ENCODE data around the gene CMTM8. TPM values are rescaled to one million over a fixed set of nuclear protein-coding genes. Genes with fewer than 3 reads are reported as not detected.
A peak's percentile ranks its signal among the peaks of the same experiment; 100 is the strongest.

The CMTM8 gene
- total and polyA plus RNA-seq, 9 donors = 0.53 to 3.9 (median 2.4) TPM

DNA sequence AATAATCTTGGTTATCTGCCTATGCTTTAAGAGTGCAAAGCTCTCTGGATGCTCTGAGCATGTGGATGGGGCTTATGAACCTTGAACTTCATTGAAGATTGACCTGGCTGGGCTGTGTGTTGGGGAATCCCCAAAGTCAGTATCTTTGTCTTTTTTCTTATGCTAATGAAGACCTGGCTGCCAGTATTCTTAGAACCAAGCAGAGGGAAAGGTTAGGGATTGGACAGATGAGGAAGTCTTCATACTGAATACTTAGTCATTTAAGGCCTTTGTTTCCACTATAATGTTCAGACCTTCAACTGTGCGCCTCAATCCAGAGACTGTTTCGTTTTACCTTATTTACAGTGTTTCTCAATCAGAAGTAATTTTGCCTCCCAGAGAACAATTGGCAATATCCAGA lies 110.7 kb downstream of the CMTM8 start:
- WGBS (ENCODE audit: insufficient coverage) = no CpG with 5 or more reads among the region's 2 CpGs

DNA sequence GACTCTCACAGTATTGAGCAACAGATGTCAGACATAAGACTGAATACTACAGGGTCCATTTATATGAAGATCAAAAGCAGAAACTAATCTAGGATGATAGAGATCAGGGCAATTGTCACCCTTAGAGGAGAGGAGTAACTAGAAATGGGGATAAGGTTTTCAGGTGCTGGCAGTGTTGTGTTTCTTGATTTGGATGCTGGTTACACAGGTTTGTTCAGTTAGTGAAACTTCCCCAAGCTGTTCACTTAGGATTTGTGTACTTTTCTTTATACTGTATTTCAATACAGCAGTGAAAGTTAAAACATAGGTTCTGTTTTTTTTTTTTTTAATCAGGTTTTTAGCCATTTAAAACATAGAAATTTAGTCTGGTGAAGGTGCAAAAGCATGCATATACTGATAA lies 114.1 kb downstream of the CMTM8 start:
- Histone ChIP-seq H3K36me3 (ENCODE audit: control insufficient read depth, insufficient read depth, low read length) (no peaks in the 10 kb centered on the region), H3K9me3 (replicated peaks; ENCODE audit: control insufficient read depth, low read depth, low read length) (no peaks in the 10 kb centered on the region), H3K27me3 (ENCODE audit: control insufficient read depth, insufficient read depth, low read length) (no peaks in the 10 kb centered on the region), H3K4me3 (ENCODE audit: low read length) (no peak overlapping the region), H3K4me1 (ENCODE audit: control insufficient read depth, insufficient read depth, low read length) (no peaks in the 10 kb centered on the region), H3K27ac (ENCODE audit: low read length) (no peak overlapping the region)
- DNase-seq = no peak

More for the DNA sequence above, 110.7 kb downstream of the CMTM8 start:
- Histone ChIP-seq H3K36me3 (ENCODE audit: control insufficient read depth, insufficient read depth, low read length) (no peaks in the 10 kb centered on the region), H3K9me3 (replicated peaks; ENCODE audit: control insufficient read depth, low read depth, low read length) (no peaks in the 10 kb centered on the region), H3K4me1 (ENCODE audit: control insufficient read depth, insufficient read depth, low read length) (peaks cover 2% of the 10 kb centered on the region), H3K4me3 (ENCODE audit: low read length) (no peak overlapping the region), H3K27me3 (ENCODE audit: control insufficient read depth, insufficient read depth, low read length) (no peaks in the 10 kb centered on the region), H3K27ac (ENCODE audit: low read length) (no peak overlapping the region)
- DNase-seq = no peak

DNA sequence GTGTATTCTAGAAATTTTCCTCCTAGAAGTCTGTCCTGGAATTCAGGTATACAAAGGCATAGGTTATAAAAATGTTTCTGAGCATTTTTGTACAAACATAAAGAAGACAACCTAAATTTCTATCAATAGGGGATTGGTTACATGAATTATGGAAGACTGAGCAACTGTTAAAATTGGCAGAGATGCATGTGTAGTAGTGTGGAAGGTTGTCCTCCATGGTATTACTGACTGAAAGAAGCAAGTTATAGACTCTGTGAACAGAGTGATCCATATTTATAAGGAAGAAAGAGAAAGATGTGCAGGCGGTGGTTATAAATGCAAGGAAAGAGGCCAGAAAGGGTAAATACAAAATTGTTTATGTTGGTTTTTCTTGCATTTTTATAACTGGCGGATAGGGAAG lies 114.9 kb downstream of the CMTM8 start:
- no peak for DNase-seq
- H3K27me3 ChIP-seq (ENCODE audit: control insufficient read depth, insufficient read depth, low read length) = no peaks in the 10 kb centered on the region
- no peak overlapping the region for H3K4me3 ChIP-seq (ENCODE audit: low read length)
- 86% methylated on average over 1 of the region's 2 CpGs for WGBS (ENCODE audit: insufficient coverage)
- no peaks in the 10 kb centered on the region for H3K4me1 ChIP-seq (ENCODE audit: control insufficient read depth, insufficient read depth, low read length)
- no peaks in the 10 kb centered on the region for H3K36me3 ChIP-seq (ENCODE audit: control insufficient read depth, insufficient read depth, low read length)
- H3K27ac ChIP-seq (ENCODE audit: low read length) = no peak overlapping the region
- no peaks in the 10 kb centered on the region for H3K9me3 ChIP-seq (replicated peaks; ENCODE audit: control insufficient read depth, low read depth, low read length)

DNA sequence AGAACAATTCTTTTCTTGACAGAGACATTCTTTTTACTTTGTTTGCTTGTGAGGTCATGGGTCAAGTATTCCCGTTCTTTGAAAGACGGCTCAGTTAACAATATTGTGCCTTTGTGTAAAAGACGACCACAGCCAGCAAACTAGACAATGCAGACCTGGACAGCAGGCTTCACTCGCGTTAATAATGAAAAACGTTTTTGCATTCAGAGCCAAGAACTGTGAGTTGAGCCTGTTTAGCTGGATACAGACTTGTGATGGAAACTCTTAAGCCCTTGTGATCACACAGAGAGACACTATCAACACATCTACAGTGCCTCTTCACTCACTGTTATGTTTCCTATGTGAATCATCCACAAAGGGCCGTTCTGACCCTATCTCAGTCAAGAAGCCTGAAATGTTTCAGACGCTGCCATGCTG lies 115.9 kb downstream of the CMTM8 start:
- no peaks in the 10 kb centered on the region for H3K4me1 ChIP-seq (ENCODE audit: control insufficient read depth, insufficient read depth, low read length)
- H3K27me3 ChIP-seq (ENCODE audit: control insufficient read depth, insufficient read depth, low read length) = no peaks in the 10 kb centered on the region
- no peak overlapping the region for H3K27ac ChIP-seq (ENCODE audit: low read length)
- H3K9me3 ChIP-seq (replicated peaks; ENCODE audit: control insufficient read depth, low read depth, low read length) = no peaks in the 10 kb centered on the region
- no peak overlapping the region for H3K4me3 ChIP-seq (ENCODE audit: low read length)
- H3K36me3 ChIP-seq (ENCODE audit: control insufficient read depth, insufficient read depth, low read length) = no peaks in the 10 kb centered on the region
- WGBS (ENCODE audit: insufficient coverage) = no CpG with 5 or more reads among the region's 8 CpGs
- DNase-seq = peak; percentile 46

DNA sequence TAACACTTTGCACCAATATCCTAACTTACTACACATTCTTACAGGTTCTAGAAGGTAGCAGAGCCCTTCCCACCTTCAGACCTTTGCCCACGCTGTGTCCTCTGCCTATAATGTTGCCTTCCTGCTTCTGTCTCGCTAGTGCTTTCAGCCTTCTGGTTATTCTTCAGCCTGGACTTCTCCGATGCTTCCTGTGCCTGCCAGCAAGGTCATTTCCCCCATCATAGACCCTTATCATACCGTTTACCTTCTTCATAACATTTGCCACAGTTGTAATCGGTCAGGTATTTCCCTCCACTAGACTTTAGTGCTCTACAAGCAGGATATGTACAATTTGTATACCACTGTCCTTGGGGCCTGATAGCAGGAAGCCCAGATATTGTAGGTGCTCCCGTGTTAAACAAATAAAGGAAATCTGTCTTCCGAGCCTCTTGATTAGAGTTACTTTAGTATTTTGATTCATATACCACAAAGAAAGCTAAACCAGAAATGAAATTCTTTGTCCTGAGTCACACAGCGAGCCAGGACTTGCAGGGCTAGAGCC lies 117.3 kb downstream of the CMTM8 start:
- WGBS (ENCODE audit: insufficient coverage) = 96% methylated on average over 3 of the region's 8 CpGs
- no peak for DNase-seq
- H3K36me3 ChIP-seq (ENCODE audit: control insufficient read depth, insufficient read depth, low read length) = no peaks in the 10 kb centered on the region

DNA sequence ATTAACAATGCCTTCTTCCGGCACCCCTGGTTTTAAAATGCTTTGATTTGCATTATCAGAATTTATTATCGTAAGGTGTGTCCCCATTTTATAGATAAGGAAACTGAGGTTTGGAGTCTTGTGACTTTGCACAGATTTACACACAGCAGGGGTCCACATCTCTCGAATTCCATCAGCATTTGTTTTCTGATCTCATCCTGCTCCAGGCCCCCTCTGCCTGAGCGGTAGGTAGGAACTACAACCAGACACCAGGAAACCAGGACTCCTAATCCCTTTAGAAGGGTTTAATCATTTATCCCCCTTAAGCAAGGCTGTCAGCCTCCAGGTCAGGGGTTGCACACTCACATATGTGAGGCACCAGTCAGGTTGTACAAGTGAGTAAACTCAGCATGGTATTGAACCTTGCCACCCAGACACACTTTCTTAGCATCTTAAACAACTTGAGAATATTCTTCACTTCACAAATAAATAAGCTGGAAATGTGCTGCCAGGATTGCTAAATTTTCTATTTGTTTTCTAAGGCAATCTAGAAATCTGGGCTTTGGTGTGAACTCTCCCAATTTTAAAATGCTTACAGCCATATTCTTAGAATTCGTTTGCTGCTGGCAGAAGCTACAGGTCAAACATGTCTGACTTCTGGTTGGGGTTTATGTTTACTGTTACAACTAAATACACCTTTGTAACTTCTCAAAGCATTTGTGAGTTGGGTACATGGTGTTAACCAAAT lies 121.4 kb downstream of the CMTM8 start:
- Histone ChIP-seq H3K4me1 (ENCODE audit: control insufficient read depth, insufficient read depth, low read length) (no peaks in the 10 kb centered on the region), H3K9me3 (replicated peaks; ENCODE audit: control insufficient read depth, low read depth, low read length) (no peaks in the 10 kb centered on the region)
- WGBS (ENCODE audit: insufficient coverage) = 50% methylated on average over 2 of the region's 5 CpGs

More for the DNA sequence above, 117.3 kb downstream of the CMTM8 start:
- no peaks in the 10 kb centered on the region for H3K4me1 ChIP-seq (ENCODE audit: control insufficient read depth, insufficient read depth, low read length)
- no peaks in the 10 kb centered on the region for H3K27me3 ChIP-seq (ENCODE audit: control insufficient read depth, insufficient read depth, low read length)
- H3K27ac ChIP-seq (ENCODE audit: low read length) = no peak overlapping the region
- no peaks in the 10 kb centered on the region for H3K9me3 ChIP-seq (replicated peaks; ENCODE audit: control insufficient read depth, low read depth, low read length)
- no peak overlapping the region for H3K4me3 ChIP-seq (ENCODE audit: low read length)

DNA sequence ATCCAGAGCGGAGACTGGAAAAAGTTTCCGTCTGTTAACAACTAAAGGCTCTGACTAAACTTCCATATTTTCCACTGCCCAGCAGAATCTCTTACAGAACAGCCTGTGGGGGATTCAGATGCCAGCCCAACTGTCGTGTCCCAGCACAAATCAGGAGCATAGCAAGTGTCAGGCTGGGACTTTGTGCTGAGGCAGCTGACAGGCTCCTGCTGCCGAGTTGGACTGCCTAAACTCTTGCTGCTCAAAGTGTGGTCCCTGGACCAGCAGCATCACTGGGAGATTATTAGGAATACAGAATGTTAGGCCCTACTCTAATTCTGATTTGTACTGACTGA lies 122.0 kb downstream of the CMTM8 start:
- H3K27me3 ChIP-seq (ENCODE audit: control insufficient read depth, insufficient read depth, low read length) = no peaks in the 10 kb centered on the region
- 61% methylated on average over 2 of the region's 4 CpGs for WGBS (ENCODE audit: insufficient coverage)
- H3K4me3 ChIP-seq (ENCODE audit: low read length) = no peak overlapping the region
- no peak for DNase-seq
- H3K36me3 ChIP-seq (ENCODE audit: control insufficient read depth, insufficient read depth, low read length) = no peaks in the 10 kb centered on the region
- H3K9me3 ChIP-seq (replicated peaks; ENCODE audit: control insufficient read depth, low read depth, low read length) = no peaks in the 10 kb centered on the region
- no peaks in the 10 kb centered on the region for H3K4me1 ChIP-seq (ENCODE audit: control insufficient read depth, insufficient read depth, low read length)
- no peak overlapping the region for H3K27ac ChIP-seq (ENCODE audit: low read length)

More for the DNA sequence above, 121.4 kb downstream of the CMTM8 start:
- no peak for DNase-seq
- Histone ChIP-seq H3K27ac (ENCODE audit: low read length) (no peak overlapping the region), H3K27me3 (ENCODE audit: control insufficient read depth, insufficient read depth, low read length) (no peaks in the 10 kb centered on the region), H3K4me3 (ENCODE audit: low read length) (no peak overlapping the region), H3K36me3 (ENCODE audit: control insufficient read depth, insufficient read depth, low read length) (no peaks in the 10 kb centered on the region)

DNA sequence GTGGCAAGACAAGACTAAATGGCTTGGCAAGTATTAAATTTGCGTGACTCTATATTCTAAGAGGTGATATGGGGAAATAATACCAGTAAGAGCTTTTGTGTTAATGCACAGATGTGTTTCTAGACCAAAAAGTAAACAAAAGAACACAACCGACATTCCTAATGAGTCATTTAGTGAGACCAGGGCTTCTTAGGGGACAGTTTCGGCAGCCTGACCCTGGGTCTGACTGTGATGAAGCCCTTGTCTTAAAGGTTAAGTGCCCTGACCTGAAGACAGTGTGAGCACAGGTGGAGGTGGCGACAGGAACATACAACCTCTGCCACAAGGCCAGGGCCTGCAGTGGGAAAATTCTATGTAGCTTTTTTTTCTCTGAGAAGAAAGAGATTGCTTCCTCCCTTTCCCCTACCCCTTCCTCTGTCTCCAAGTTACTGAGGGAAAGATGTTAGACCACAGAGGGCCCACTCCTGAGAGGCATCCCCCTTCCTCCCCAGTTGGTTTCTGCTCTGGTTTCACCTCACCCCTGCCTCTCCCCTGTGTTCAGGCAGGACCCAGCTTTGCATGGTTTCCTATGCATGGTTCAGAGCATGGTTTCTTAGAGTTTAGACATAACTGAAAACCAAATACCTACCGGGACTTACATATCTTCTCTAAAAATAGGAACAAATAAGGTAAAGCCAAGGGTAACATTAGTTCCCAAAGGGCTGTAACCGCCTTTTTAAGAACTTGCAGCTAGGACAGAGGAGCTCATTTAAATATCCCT lies 128.3 kb downstream of the CMTM8 start:
- H3K36me3 ChIP-seq (ENCODE audit: control insufficient read depth, insufficient read depth, low read length) = no peaks in the 10 kb centered on the region
- no CpG with 5 or more reads among the region's 6 CpGs for WGBS (ENCODE audit: insufficient coverage)

DNA sequence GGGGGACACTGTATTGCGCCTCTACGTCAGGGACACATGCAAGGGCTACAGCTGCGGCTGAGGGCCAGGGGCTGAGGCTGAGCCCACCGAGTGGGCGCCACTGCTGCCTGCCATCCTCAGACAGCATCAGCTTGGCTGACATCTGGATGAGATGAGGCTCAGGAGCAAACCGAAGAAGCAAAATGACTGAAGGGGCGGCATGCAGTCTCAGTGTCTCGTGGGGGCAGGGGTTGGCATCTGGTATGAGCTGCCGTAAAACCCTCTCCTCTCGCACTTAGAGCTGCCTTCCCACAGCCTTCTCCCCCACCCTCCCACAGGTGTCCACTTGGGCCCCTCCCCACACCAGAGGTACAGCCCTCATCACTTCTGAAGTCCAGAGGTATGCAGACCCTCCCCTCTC lies 129.0 kb downstream of the CMTM8 start:
- WGBS (ENCODE audit: insufficient coverage) = 85% methylated on average over 6 of the region's 10 CpGs
- H3K4me3 ChIP-seq (ENCODE audit: low read length) = no peak overlapping the region
- H3K27ac ChIP-seq (ENCODE audit: low read length) = no peak overlapping the region
- no peaks in the 10 kb centered on the region for H3K27me3 ChIP-seq (ENCODE audit: control insufficient read depth, insufficient read depth, low read length)
- H3K9me3 ChIP-seq (replicated peaks; ENCODE audit: control insufficient read depth, low read depth, low read length) = no peaks in the 10 kb centered on the region
- no peaks in the 10 kb centered on the region for H3K4me1 ChIP-seq (ENCODE audit: control insufficient read depth, insufficient read depth, low read length)
- H3K36me3 ChIP-seq (ENCODE audit: control insufficient read depth, insufficient read depth, low read length) = no peaks in the 10 kb centered on the region
- DNase-seq = no peak

More for the DNA sequence above, 128.3 kb downstream of the CMTM8 start:
- no peak overlapping the region for H3K4me3 ChIP-seq (ENCODE audit: low read length)
- H3K27ac ChIP-seq (ENCODE audit: low read length) = no peak overlapping the region
- no peaks in the 10 kb centered on the region for H3K9me3 ChIP-seq (replicated peaks; ENCODE audit: control insufficient read depth, low read depth, low read length)
- DNase-seq = no peak
- no peaks in the 10 kb centered on the region for H3K4me1 ChIP-seq (ENCODE audit: control insufficient read depth, insufficient read depth, low read length)
- H3K27me3 ChIP-seq (ENCODE audit: control insufficient read depth, insufficient read depth, low read length) = no peaks in the 10 kb centered on the region

DNA sequence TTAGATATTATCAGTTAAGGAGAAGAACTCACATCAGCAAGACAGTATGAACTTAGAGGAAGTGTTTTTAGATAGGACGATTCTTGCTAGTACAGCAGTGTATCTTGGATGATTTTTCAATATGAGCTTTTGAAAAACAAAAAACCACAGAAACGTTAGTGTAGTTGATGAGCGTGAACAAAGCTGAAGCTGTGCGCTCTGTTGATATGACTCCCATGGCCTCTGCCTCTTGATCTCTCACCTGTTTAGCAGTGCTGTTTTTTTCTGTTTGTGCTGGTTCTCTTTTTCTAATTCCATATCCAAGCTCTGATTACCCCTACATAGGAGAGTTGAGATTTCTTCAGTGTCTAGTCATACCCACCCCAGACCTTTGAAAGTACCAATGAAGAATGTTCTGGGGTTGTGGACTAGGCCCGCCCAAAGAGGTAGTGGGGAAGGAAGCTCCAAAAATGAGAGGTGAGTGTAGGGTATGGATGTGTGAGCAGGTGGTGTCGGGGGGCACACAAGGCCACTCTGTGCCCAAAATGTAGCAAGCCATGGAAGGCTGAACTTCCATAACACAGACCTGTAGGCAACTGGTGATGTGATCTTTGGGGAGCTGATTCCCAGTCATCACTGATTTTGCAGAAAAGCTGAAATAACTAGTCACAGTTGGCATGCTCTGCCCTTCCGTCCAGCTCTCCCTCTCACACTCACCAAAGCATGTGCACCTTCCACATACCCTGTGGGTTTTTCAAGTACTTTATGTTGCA lies 133.2 kb downstream of the CMTM8 start:
- Histone ChIP-seq H3K4me1 (ENCODE audit: control insufficient read depth, insufficient read depth, low read length) (peaks cover 2% of the 10 kb centered on the region), H3K27me3 (ENCODE audit: control insufficient read depth, insufficient read depth, low read length) (no peaks in the 10 kb centered on the region), H3K9me3 (replicated peaks; ENCODE audit: control insufficient read depth, low read depth, low read length) (no peaks in the 10 kb centered on the region), H3K27ac (ENCODE audit: low read length) (no peak overlapping the region), H3K4me3 (ENCODE audit: low read length) (no peak overlapping the region), H3K36me3 (ENCODE audit: control insufficient read depth, insufficient read depth, low read length) (no peaks in the 10 kb centered on the region)
- 67% methylated on average over 1 of the region's 7 CpGs for WGBS (ENCODE audit: insufficient coverage)
- DNase-seq = no peak

Measured in muscle of leg (tissue), 11 donors.